ENCODE measurements around the gene LDLRAD4. TPM values are rescaled to one million over a fixed set of nuclear protein-coding genes. Genes with fewer than 3 reads are reported as not detected.

LDLRAD4 gene
- total RNA-seq, 1 donor: 0.54 TPM

DNA sequence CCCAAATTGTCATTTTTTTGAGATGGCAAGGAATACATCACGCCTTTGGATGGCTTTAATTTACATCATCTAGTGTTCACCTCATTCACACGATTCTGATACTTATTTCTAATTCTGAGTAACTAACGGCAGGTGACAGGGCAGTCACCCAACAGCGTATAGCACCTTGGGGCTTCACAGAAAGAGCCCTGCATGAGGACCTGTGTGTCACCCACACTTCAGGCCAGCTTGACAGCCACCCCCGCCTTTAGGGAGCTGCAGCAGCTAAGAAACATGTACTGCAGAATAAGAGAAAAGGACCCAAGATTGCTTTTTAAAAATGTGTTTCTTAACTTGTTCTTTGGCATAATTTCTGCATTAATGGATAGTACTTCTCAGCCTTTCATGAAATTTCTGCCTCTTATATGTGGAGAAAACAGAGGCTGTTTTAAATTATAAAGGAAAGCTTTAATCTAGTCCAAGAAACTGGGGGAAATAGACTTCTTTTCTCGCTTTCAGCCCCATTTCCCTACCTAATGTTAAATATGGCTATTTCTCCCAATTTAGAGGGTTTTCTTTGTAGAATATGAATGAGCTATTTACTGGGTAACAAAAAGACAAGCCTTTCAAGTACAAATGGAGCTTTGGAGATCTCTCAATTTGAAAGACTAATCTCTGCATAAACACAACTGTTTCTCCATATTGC, 245.1 kb downstream of the LDLRAD4 start:
- DNase-seq (ENCODE audit: low read depth): no peak
- TF ChIP-seq, protein P1, sequence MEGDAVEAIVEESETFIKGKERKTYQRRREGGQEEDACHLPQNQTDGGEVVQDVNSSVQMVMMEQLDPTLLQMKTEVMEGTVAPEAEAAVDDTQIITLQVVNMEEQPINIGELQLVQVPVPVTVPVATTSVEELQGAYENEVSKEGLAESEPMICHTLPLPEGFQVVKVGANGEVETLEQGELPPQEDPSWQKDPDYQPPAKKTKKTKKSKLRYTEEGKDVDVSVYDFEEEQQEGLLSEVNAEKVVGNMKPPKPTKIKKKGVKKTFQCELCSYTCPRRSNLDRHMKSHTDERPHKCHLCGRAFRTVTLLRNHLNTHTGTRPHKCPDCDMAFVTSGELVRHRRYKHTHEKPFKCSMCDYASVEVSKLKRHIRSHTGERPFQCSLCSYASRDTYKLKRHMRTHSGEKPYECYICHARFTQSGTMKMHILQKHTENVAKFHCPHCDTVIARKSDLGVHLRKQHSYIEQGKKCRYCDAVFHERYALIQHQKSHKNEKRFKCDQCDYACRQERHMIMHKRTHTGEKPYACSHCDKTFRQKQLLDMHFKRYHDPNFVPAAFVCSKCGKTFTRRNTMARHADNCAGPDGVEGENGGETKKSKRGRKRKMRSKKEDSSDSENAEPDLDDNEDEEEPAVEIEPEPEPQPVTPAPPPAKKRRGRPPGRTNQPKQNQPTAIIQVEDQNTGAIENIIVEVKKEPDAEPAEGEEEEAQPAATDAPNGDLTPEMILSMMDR (IDR thresholded peaks at IDR 0.05; ENCODE audit: insufficient read depth, low read length): no peak
- H3K4me3 ChIP-seq (ENCODE audit: low read depth, low read length): no peak overlapping the region

DNA sequence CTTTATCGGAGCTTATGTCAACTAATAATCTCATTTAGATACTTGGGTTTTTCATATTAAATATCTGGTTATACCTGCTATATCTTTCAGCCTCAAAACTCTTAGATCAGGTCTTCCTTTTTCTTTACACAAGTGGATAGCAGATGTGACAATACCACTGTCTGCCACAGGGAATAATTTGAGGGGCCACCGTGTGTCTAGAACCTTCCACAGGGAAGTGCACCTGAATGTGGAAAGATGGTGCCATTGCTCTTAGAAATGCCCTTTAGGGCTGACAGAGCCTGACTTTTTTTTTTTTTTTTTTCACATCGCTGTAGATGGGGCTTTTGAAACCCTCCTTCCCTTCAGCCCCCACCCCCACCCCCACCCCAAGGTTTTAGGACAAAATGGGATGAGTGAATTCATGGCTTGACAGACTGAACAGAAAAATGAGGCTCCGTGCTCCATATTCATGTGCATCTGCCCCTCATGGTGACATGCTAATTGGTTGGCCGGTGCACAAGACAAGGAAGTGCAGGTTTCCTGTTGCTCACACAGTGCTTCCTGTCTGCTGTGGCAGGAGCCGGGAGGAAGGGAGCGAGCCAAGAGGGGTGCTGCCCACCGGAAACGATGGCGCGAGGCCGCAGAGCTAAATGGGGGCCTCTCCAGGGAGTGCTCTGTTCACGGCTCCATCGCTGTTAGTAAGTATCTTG, 246.0 kb downstream of the LDLRAD4 start:
- no peak for DNase-seq (ENCODE audit: low read depth)
- TF ChIP-seq, protein P1 (IDR thresholded peaks at IDR 0.05; ENCODE audit: insufficient read depth, low read length): no peak
- no peak overlapping the region for H3K4me3 ChIP-seq (ENCODE audit: low read depth, low read length)

DNA sequence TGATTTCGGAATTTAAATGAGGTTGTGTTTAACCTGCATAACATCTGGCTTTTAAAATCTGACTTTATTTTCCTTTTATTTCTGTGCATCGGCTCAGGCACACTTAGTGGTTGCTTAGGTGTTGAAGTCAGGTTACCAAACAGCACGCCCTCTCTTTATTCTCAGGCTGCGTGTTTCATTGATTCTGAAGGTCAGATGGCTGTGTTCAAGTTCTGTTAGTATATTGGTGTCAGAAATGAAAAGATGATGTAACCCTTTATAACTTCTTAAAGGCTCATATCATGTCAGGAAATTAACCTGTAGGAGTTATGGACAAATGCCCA, 246.5 kb downstream of the LDLRAD4 start:
- TF ChIP-seq, protein P1 (IDR thresholded peaks at IDR 0.05; ENCODE audit: insufficient read depth, low read length): no peak
- no peak for DNase-seq (ENCODE audit: low read depth)
- no peak overlapping the region for H3K4me3 ChIP-seq (ENCODE audit: low read depth, low read length)

DNA sequence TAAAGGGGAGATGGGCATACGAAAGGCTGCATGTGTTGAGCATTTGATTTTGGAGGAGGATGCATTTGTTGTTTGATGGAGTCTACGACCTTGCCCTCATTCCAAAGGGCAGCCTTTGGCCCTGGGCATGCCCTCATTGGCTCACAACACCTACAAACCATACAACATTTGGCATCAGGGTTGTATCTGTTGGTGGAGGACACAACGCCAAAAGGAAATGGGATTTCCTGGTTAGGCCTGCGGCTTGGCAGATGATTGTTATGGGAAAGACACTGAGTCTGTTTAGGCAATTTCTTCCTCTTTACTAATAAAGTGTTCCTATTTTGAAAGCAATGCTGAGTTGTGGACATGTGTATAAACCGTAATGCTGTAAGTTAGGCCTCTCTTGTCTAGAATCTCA, 246.9 kb downstream of the LDLRAD4 start:
- DNase-seq (ENCODE audit: low read depth): no peak
- H3K4me3 ChIP-seq (ENCODE audit: low read depth, low read length): no peak overlapping the region
- TF ChIP-seq, protein P1 (IDR thresholded peaks at IDR 0.05; ENCODE audit: insufficient read depth, low read length): no peak

DNA sequence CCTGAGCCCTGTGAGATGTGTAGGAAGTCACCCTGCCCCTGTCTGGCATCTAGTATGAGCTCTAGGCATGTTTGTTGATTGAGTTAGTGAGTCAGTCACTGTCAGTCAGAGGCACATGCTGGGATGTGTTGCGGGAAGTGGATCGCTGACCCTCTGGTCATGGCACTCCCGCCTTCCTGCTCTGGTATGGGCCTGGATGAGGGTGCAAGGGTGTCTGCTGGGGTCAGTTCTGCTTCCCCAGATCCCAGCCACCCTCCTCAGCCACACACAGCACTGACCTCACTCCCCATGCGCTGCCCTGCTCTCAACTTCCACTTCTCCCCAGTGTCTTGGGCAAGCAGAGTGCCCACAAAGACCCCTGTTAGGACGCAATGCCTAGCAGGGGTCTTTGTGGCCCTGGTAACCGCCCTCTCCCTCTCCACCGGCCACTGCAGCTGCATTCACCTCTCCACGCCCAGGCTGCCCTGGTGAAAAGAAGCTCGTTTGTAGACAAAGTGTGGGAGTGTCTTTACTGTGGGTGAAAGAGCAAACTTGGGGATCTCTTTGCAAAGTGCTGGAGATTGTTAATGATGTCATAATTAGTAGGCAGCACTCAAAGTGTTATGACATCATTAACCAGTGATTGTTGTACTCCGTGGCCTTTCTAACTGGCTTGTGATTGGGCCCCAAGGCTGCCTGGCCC, 252.1 kb downstream of the LDLRAD4 start:
- TF ChIP-seq, protein P1 (IDR thresholded peaks at IDR 0.05; ENCODE audit: insufficient read depth, low read length): no peak
- DNase-seq (ENCODE audit: low read depth): no peak
- no peak overlapping the region for H3K4me3 ChIP-seq (ENCODE audit: low read depth, low read length)

DNA sequence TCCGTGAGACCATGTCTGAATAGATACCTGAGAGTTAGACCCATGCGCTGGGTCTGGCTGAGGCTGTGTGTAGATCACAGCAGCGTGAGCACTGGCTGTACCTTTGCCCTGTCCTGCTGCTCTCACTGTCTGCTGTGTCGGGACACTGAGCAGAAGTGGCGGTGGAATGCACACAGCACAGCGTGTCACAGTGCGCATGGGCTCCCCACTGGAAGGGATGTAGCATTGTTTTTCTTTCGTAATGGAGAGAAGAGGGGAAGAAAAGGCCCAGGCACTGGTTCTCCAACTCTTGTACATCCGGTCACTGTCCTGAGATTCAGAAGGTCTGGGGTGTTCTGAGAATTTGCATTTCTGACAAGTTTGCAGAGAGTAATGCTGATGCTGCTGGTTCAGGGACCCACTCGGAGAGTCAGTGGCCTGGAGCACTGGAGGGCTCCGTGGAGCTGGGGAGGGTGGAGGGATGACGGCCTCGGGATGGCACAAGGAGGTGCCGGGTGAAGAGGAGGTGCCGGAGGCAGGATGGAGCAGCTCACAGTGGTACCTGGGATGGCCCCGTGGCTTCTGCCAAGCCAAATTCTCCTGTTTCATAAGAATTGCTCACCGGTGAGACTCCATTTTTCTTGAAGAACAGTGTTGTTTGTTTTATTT, 252.8 kb downstream of the LDLRAD4 start:
- no peak for DNase-seq (ENCODE audit: low read depth)
- TF ChIP-seq, protein P1 (IDR thresholded peaks at IDR 0.05; ENCODE audit: insufficient read depth, low read length): no peak
- no peak overlapping the region for H3K4me3 ChIP-seq (ENCODE audit: low read depth, low read length)
